Forelimb muscle (tissue), 1 donor: ENCODE measurements around the gene TLE4. TPM values are rescaled to one million over a fixed set of nuclear protein-coding genes. Genes with fewer than 3 reads are reported as not detected.
"Not testable (repeated sequence)": the region's sequence is repeated elsewhere in the genome, so short reads cannot be mapped to it uniquely, and the experiment has no call there.

ENCODE experiments used
- DNase-seq: peaks from one replicate; pipeline ENCODE4 v3.0.0-alpha.2; 2013; ENCODE audit warnings: low read depth
- polyA plus RNA-seq: library from polyadenylated mRNA; unstranded; fragments of 120-200 nt; gene quantifications from one replicate; pipeline ENCODE4 v1.2.1, GENCODE V29; 2013; ENCODE audit not compliant: insufficient read length

Gene TLE4
- polyA plus RNA-seq, 1 donor = 14.5 TPM

DNA sequence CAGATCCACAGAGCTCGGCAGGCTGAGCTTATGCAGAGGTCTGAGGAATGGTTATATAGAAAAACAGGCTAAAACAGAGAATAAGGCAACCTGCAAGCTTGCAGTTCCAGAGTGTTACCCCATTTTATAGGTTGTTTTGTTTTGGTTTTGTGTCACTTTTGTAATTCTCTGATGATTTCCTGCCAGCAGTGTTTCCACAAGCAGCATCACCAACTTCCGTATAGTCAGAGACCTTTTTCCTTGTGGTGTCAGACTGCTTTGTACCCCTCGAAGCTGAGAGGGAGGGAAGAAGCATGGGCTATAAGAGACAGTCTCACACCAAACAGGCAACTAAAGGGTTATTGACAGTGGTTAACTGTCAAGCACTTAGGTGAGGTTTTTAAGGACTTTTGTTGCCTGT is 61.8 kb downstream of the TLE4 start:
- no peak for DNase-seq

- DNase-seq = no peak
These were observed 65.6 kb downstream of the TLE4 start for GRCh38 chr9:79637177-79637925.

DNA sequence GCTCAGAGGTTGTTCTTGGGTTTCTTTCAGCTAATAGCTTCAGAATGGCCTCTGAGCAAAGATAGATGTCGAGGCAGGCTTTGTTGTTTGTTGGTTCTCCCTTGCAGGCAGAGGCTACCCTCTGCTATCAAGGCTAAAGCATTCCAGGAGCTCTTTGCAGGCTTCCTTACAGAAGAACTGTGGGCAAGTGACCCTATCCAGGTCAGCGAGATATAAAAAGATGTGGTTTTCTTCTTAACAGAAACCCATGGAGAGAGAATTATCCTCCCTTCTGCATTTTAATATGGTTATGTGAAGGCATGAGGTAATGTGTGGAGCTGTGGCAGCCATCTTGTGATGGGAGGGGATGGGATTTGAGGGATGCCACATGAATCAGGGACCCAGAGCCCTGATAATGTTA is 67.0 kb downstream of the TLE4 start:
- DNase-seq = no peak

GRCh38 chr9:79639354-79639753 is 67.6 kb downstream of the TLE4 start:
- no peak for DNase-seq

- not testable (repeated sequence) for DNase-seq
These were observed 68.3 kb downstream of the TLE4 start for GRCh38 chr9:79640067-79640466.

DNA sequence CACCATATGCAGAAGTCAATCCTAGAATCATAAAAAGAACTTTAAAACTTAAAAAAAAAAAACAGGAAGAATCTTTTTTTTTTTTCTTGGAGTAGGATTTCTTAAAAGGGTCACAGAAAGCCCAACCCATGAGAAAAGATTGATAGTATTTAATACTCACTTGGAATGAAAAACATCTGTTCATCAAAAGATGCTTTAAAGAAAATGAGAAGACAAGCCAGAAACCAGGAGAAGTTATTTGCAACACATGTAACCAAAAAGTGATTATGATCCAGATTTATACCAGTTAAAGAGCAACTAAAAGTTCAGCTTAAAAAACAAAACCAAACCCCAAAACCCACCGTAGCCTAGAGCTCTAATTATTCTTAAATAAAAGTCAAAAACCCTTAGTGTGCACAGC is 69.3 kb downstream of the TLE4 start:
- DNase-seq = no peak

- no peak for DNase-seq
These were observed 70.9 kb downstream of the TLE4 start for GRCh38 chr9:79642671-79643070.

DNA sequence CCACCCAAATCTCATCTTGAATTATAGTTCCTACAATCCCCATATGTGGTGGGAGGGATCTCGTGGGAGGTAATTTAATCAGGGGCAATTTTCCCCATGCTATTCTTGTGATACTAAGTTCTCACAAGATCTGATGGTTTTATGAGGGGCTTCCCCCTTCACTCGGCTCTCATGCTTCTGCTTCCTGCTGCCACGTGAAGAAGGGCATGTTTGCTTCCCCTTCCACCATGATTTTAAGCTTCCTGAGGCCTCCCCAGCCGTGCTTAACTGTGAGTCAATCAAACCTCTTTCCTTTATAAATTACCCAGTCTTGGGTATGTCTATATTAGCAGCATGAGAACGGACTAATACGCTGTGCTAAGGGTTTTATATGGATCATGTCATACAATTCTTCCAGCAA is 72.3 kb downstream of the TLE4 start:
- no peak for DNase-seq

- no peak for DNase-seq
These were observed 72.8 kb downstream of the TLE4 start for GRCh38 chr9:79644601-79645000.

GRCh38 chr9:79645110-79645509 is 73.3 kb downstream of the TLE4 start:
- no peak for DNase-seq

GRCh38 chr9:79646096-79646495 is 74.3 kb downstream of the TLE4 start:
- DNase-seq = no peak

DNA sequence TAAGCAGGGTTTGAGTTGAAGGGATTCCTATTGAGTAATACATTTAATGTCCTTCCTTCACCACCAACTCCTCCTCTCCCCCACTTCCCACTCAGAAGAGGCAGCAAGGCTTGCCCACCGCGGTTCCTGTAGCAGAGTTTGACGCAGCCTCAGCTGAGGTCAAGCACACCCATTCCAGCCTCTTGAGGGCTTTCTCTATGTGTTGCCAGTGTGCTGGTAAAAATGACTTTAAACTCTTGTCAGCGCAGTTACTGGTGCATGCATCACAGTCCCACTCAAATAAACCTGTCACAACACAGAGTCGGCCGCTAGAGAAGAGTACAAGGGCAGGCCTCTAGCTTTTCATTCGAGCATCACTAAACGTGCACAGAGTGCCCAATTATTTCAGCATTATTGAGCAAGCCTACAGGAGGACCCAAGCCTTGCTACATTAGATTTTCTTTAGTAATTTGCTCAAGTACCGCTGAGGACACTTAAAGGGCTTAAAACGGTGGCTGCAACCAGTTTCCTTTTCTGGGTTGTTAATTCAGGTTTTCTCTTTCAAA is 79.6 kb downstream of the TLE4 start:
- no peak for DNase-seq

GRCh38 chr9:79652598-79652997 is 80.8 kb downstream of the TLE4 start:
- no peak for DNase-seq

DNA sequence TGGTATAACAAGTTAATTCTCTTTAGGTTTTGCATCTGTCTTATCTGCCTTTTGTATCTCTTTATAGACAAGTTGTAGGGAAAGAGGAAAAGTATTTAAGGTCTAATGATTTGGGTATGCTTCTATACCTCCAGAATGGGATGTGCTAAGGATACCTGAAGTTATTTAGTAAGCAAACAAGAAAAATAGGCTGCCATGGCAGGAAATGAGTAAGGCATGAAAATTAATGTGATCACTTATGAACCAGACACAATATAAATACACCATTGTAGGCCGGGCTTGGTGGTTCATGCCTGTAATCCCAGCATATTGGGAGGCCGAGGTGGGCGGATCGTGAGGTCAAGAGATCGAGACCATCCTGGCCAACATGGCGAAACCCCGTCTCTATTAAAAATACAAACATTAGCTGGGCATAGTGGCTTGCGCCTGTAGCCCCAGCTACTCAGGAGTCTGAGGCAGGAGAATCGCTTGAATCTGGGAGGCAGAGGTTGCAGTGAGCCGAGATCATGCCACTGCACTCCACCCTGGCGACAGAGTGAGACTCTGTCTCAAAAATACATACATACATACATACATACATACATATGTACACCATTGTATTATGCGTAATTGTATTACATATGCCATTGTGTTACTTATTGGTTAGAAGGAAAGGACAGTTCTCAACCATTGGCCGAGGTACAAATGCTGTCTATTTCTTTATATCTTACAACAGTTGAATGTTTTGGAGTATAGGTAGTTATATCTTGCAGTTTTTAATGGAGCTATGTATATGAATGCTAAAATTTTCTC is 83.0 kb downstream of the TLE4 start:
- not testable (repeated sequence) for DNase-seq

DNA sequence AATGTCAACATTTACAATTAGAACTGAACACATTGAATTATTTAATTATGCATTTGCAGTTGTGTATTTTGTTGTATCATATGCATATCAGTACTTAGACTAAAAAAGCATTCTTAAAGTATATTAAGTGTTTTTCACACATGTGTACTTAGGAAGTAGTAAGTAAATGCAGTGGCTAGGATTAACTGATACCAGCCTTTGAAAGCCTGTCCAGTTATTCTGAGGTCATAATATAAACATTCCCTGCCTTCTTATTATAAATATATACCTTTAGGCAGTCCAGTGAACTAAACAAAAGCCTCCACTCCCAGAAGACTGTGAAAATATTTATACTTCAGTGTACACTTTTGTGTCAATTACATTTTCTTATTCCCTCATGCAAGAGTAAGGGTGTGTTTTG is 83.8 kb downstream of the TLE4 start:
- DNase-seq = no peak

DNA sequence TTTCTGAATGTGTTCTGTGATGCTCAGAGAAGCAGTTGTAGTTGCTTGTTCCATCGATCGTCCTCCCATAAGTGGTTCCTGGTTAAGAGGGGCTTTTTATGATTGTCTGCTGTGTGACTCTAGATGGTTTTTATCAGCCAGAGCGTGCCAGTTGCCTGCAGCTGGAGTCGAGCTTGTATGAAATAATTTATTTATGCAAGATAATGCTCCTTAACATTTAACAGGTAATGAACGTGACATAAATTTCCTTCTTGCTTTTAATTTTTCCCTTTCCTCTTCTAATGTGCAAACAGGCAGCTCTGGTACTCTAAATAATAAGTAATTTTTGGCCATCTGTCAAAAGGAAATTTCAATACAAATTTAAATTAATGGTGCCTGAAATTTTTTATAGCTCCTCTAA is 84.4 kb downstream of the TLE4 start:
- DNase-seq = no peak

DNA sequence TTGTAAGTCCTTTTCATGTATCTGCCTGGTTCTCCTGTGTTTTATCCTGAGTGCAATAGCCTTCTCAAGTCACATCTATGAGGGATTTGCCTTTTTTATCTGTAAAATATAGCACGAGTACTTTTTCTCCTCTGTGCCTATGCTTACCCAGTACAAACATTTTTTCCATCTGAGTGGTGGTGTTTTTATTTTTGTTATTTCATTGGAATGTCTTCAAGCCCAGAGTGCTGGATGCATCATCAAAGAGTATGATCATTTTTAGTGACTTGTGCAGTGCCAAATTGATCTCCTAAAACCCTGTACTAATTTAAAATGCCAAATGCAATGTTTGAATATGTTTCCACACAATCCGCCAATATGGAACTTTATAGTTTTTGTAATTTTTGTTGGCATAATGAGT is 86.1 kb downstream of the TLE4 start:
- no peak for DNase-seq

GRCh38 chr9:79658926-79659325 is 87.2 kb downstream of the TLE4 start:
- no peak for DNase-seq

- no peak for DNase-seq
These were observed 88.8 kb downstream of the TLE4 start for GRCh38 chr9:79660615-79661014.

- DNase-seq = no peak
These were observed 89.5 kb downstream of the TLE4 start for GRCh38 chr9:79661279-79661678.

- DNase-seq = no peak
These were observed 90.2 kb downstream of the TLE4 start for GRCh38 chr9:79661886-79662536.

- DNase-seq = peak; percentile 45
These were observed 90.8 kb downstream of the TLE4 start for GRCh38 chr9:79662537-79662956.
